SH-SY5Y (cell line): Measurements from ENCODE around the gene MCOLN1.

ENCODE experiments used
- GATA2 ChIP-seq: IDR thresholded peaks from 2 replicates; pipeline ENCODE4 v1.6.1; 2011; ENCODE audit warnings: mild to moderate bottlenecking, low read depth, low read length
- GATA3 ChIP-seq: IDR thresholded peaks from 2 replicates; pipeline ENCODE4 v1.6.1; 2011; ENCODE audit warnings: low read depth, mild to moderate bottlenecking, low read length, moderate library complexity

Gene MCOLN1

DNA sequence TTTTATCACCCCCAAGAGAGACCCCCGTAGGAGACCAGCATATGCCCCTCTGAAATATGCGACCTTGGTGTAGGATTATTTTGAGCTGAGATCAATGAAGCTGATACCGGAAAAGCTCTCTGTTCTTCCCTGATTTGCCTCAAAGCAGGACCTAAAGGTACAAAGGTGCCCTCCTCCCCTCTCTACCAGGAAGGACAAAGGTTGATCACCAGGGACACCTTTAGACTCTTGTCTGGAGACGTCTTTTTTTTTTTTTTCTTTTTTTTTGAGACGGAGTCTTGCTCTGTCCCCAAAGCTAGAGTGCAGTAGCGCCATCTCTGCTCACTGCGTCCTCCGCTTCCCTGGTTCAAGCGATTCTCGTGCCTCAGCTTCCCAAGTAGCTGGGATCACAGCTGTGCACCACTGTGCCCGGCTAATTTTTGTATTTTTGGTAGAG is 32.8 kb upstream of the MCOLN1 start:
- TF ChIP-seq GATA3 (no peak), GATA2 (0 out of 2 replicates have a peak, but pooled peaks have one; percentile 28)

DNA sequence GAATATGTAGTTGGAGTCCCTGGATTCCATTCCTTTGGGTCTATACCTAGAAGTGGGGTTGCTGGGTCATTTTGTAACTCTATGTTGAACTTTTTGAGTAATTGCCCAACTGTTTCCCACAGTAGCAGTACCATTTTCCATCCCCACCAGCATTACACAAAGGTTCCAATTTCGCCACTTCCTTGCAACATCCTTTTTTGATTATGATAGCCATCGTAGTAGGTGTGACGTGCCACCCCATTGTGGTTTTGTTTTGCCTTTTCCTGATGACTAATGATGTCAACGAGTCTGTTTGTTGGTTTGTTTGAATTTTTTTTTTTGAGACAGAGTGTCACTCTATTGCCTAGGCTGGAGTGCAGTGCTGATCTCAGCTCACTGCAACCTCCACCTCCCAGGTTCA is 30.3 kb upstream of the MCOLN1 start:
- TF ChIP-seq GATA3: no peak
- TF ChIP-seq GATA2: no peak

DNA sequence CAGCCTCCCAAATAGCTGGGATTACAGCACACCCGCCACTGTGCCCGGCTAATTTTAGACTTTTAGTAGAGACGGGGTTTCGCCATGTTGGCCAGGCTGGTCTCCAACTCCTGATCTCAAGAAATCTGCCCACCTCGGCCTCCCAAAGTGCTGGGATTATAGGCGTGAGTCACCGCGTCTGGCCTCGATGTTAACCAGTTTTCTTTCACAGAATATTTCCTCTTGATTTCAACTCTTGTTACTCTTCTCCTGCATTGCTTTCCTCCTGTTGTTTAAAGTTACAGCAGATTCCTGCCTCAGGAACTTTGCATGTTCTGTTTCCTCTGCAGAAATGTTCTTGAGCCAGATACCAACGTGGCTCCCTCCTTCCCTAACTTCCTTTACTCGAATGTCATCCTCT is 29.9 kb upstream of the MCOLN1 start:
- no peak for TF ChIP-seq GATA3
- no peak for TF ChIP-seq GATA2

DNA sequence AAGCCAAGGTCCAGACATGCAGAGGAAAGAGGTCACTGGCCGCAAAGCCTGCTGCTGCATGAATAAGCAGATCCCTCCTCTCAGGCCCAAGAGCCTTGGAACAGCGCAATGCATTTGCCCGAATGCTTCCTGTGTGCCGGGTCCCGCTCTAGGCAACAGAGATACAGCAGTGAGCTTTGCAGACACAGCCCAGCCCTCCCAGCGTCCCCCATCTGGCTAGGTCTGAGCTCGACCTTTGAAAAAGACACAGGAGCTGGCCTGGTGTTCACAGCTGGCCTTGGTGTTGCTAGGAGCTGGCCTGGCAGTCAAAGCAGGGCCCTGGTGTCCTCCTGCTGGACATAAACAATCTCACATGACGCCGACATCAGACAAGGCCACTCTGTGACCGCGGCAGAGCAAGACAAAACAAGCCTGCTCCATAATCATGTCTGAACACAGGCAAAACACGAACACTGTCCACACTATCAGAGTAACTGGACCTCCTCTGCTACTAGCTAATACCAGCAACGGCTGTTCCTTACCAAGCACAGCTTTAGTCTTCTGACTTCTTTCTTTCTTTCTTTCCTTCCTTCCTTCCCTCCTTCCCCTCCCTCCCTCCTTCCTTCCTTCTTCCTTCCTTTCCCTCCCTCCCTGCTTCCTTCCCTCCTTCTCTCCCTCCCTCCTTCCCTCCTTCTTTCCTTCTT is 27.9 kb upstream of the MCOLN1 start:
- no peak for TF ChIP-seq GATA3

DNA sequence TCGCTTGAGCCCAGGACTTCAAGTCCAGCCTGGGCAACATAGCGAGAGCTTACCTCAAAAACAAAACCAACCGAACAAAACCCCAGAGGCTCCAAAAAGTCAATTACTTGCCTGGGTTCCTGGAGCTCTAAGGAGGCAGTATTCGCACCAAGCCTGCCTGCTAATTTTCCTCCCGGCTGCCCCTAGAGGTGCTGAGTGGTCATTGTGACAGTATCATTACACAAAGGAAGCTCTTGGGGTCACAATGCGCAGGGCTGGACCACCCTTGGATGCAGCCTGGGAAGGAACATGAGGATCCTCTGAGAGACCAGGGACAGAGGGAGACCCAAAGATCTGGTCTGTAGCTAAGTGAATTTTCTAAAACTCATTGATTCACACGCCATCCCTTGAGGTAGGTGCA is 25.1 kb upstream of the MCOLN1 start:
- no peak for TF ChIP-seq GATA2
- no peak for TF ChIP-seq GATA3

DNA sequence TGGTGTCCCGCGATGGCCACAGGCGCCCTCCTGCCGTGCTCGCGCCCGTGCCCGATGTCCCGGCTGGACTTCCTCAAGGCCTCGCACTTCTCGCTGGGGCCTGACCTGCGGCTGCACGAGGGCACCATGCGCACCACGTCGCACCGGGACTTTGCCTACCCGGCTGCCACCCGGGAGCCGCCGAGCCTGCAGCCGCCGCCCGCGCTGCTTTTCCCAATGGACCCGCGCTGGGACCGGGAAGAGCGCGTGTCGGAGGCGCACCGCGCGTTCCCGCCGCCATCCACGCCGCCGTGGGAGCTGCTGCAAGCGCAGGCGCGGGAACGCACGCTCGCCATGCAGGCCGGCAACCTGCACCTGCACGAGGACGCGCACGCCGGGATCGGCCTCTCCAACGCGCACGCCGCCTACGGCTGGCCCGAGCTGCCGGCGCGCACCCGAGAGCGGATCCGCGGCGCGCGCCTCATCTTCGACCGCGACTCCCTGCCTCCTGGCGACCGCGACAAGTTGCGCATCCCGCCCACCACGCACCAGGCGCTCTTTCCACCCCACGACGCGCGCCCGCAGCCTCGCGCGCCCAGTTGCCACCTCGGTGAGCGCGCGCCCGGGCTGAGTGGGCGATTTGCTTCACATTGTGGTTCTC is 21.5 kb upstream of the MCOLN1 start:
- TF ChIP-seq GATA3: no peak
- TF ChIP-seq GATA2: no peak

DNA sequence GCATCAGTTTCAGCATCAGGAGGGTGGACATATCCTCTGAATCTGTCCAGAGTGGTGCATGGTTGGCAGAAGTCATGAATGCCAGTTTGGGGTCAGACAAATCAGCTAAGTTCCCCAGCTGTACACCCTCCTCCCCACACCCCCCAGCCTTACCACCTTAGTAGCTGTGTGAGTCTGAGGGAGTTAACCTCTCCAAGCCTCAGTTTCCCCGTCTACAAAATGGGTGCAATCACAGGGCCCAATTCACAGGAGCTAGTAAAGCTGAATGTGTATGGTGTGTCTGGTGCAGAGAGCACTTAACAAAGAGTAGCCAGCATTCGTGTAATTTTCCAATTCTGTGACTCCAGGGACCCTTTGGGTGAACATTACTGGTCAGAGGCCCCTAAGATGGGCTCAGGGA is 19.9 kb upstream of the MCOLN1 start:
- no peak for TF ChIP-seq GATA3
- TF ChIP-seq GATA2: no peak

DNA sequence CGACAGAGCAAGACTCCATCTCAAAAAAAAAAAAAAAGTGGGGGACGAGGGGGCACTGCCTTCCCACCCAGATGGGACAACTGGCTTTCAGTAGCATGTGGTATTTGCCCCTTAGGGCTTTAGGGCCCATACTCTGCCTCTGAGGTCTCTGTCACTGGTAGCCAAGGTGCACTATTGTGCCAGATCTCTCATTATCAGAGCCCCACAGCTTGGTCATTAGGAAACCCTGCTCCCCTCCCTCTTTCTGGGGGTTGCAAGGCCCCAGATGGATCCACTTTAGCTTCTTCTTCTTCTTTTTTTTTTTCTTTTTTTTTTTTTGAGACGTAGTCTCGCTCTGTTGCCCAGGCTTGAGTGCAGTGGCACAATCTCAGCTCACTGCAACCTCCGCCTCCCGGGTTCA is 17.7 kb upstream of the MCOLN1 start:
- TF ChIP-seq GATA3 (no peak), GATA2 (no peak)

DNA sequence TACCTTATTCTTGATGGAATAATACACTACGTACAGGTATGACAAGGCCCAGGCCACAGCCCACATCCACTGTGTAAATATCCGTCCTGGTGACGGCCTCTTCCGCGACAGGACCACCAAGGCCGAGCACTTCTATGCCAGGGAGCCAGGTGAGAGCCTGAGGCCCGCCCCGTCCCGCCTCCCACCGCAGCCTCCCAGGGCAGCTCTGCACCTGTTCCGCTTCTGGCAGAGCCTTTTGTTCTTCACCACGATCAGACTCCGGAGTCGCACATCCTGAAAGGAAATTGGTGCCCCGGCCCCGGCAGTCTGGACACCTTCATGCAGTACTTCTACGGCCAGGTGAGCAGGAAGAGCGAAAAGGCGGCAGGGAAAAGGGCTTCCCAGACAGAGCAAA is 17.1 kb upstream of the MCOLN1 start:
- TF ChIP-seq GATA2 (no peak), GATA3 (no peak)

DNA sequence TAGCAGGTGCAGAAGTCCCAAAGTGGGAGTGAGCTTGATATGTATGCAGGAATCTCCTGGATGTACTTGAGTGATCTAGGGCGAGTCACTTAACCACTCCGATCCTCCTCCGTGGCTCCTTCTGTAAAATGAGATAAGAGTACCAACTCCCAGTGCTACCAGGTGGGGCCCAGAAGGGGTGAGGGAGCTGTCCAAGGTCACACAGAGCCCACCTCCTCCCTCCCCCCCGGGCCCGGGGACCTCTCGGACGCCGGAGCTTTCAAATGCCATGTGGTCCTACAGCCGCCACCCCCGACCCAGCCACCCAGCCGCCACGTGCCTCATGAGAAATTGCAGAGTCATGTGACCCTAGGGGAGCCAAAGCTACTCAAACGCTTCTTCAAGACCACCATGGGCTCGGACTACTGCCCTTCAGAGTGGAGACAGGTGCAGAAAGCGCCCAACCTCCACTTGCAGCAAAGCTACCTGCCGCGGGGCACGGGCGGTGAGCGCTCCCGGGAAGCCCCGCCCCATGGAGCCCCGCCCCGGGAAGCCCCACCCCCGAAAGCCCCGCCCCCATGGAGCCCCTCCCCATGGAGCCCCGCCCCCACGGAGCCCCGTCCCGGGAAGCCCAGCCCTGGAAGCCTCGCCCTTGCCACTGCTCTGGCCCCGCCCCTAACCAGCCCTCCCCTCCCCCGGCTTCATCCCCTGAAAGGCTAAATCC is 16.6 kb upstream of the MCOLN1 start:
- TF ChIP-seq GATA3 (no peak), GATA2 (no peak)

DNA sequence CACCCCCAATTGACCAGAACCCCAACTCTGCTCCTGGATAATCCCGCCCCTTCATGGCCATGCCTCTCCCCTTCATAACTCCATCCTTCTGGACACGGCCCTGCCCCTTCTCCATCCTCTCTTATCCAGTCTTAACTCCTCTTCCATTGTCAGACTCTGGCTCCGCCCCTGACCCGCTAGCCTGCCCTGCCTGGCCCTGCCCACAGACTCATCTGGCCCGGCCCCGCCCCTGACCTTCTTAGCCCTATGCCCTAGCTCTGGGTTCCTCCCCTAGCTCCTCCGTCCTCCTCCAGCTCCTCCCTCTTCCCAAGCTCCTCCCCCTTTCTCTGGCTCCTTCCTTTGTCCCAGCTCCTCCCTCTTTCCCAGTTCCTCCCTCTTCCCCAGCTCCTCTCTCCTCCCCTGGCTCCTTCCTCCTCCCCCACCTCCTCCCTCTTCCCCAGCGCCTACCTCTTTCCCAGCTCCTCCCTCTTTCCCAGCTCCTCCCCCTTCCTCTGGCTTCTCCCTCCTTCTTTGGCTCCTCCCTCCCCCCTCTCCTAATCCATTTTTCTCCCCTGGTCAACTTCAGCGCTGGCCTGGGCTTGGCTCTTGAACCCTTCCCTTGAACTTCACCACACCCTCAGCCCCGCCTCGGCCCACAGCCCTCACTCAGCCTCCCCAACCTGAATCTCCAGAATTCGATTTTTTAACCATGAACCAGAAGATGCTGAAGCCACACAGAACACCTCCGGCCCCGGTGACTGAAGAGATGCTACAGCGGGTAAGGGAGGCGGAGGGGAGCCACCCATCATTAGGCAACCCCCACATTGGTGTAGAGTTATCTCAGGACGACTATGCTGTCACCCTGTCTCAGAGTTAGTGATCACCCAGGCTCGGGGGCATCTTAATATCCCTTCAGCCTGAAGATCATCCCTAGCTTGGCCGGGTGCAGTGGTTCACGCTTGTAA is 15.8 kb upstream of the MCOLN1 start:
- TF ChIP-seq GATA3 (no peak), GATA2 (no peak)

DNA sequence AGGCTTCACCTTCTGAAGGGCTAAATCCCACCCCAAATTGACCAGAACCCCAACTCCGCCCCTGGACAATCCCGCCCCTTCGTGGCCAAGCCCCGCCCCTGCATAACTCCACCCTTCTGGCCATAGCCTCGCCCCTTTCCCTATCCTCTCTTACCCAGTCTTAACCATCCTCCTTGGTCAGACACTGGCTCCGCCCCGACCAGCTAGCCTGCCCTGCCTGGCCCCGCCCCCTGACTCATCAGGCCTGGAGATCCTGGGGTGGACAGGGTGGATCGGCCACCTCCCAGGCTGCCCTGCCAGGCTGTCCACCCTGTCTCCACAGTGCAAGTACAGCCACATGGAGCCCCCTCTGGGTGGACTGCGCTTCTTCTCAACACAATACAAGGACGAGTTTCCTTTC is 14.5 kb upstream of the MCOLN1 start:
- TF ChIP-seq GATA3: no peak
- TF ChIP-seq GATA2: no peak

DNA sequence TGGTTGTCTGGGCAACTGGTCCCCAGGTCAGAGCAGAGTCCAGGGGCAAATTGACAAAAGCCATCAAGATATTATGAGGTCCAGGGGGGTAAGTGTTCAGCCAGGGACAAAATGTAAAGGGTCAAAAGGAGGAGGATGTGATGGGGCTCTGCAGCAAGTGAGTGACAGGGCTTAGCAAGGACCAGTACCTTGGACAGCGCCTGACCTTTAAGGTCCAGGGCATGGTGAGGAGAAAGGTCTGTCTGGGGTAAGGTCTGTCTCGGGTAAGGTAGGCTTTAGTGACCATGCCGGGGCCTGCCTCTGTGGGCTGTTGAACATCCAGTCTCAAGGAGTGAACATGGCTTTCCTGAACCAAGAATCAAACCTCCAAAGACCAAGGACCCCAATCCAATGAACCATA is 12.8 kb upstream of the MCOLN1 start:
- TF ChIP-seq GATA2 (no peak), GATA3 (no peak)

DNA sequence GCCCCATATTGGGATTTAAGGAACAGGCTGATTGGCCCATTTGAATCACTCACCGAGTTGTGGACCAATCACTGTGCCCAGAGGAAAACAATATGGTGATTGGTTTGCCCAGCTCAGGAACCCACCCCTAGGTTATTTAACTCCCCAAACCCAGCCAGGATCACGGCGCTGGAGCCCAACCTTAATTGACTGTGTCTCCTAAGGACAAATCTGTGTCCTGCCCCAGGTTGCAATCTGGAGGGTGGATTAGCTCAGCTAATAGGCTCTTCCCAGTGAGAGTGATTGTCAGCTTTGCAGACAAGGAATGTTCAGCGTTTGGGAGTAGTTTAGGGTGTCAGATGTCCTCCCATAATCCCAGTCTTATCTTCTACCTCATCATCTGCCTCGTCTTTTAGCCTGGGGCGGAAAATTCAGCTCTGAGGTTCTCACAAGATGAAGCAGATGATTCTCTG is 10.0 kb upstream of the MCOLN1 start:
- TF ChIP-seq GATA2 (no peak), GATA3 (no peak)
